ENCODE results near the gene LRRTM2. TPM values are rescaled to one million over a fixed set of nuclear protein-coding genes. Genes with fewer than 3 reads are reported as not detected.
A peak's percentile ranks its signal among the peaks of the same experiment; 100 is the strongest.

LRRTM2 gene
- total RNA-seq, 4 donors from 2014 or later = under 0.01 to 1.4 (median 0.55) TPM; not detected in 1

DNA sequence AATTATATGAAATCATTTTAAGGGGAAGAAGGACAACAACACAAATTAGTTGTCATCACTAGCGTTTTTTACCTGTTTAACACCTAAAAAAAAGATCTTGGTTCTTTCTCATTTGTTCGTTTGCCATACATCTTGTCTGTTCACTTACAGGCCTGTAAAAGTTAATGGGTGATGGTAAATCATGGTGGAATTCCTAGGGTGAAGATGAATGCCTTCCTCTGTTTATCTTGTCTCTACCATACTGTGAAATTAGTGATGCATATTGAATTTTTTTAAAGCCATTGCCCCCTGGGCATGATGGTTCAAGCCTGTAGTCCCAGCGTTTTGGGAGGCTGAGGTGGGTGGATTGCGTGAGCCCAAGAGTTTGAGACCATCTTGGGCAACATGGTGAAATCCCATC lies 46.6 kb downstream of the LRRTM2 start:
- H3K36me3 ChIP-seq = no peaks in the 10 kb centered on the region
- no peak for TF ChIP-seq POLR2A (IDR thresholded peaks at IDR 0.05)
- intact Hi-C loops (cut with DNase I; ENCODE audit: low total_unique reads) = no loop called here

DNA sequence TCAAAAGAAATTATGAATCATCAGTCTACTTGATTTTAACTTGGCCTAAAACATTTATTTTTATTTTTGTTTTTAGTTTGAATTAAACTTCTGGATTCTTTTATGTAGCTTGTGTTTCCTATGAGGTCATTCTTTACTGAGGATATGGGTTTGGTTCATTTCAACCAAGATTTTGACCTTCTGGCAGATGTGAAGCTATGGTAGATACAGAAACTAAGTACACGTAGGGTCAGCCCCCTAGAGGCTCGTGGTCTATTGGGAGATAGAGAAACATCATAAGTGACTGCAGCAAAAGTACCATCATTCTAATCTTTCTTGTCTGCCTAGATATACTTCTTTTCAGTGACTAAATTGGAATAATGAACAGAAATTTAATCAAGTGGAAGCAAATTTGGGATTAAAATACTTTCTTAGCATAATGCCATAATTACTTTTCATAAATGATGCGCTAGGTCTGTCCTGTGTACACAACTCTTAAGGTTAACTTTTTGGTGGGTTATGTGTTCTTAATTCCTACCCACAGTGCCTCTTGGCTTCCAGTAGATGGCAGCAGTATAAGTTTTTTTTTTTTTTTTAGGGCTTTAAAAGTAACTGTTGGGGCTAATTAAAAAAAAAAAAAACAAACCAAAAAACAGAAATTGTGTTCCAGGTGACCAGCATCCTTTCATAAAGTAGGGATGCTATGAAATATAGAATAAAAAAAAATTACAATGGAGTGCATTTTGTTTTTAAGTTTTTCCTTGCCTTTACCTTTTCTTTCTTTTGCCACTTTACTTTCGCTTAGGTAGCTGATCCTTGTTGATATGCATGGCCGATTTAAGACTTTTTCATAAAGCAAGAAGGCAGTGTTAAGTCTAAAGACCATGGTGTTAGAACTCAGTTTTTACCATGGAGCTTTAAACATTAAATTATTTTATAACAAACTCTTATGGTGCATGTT lies 49.9 kb downstream of the LRRTM2 start:
- H3K9me3 ChIP-seq = no peaks in the 10 kb centered on the region
- DNase-seq = no peak
- no peak overlapping the region for H3K4me3 ChIP-seq
- TF ChIP-seq, protein P1, sequence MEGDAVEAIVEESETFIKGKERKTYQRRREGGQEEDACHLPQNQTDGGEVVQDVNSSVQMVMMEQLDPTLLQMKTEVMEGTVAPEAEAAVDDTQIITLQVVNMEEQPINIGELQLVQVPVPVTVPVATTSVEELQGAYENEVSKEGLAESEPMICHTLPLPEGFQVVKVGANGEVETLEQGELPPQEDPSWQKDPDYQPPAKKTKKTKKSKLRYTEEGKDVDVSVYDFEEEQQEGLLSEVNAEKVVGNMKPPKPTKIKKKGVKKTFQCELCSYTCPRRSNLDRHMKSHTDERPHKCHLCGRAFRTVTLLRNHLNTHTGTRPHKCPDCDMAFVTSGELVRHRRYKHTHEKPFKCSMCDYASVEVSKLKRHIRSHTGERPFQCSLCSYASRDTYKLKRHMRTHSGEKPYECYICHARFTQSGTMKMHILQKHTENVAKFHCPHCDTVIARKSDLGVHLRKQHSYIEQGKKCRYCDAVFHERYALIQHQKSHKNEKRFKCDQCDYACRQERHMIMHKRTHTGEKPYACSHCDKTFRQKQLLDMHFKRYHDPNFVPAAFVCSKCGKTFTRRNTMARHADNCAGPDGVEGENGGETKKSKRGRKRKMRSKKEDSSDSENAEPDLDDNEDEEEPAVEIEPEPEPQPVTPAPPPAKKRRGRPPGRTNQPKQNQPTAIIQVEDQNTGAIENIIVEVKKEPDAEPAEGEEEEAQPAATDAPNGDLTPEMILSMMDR (IDR thresholded peaks at IDR 0.05) = peak; percentile 28 to 49 (median 34)
- TF ChIP-seq POLR2A (IDR thresholded peaks at IDR 0.05) = no peak
- H3K27me3 ChIP-seq = no peaks in the 10 kb centered on the region
- no peaks in the 10 kb centered on the region for H3K36me3 ChIP-seq
- intact Hi-C loops (cut with DNase I; ENCODE audit: low total_unique reads) = no loop called here
- H3K27ac ChIP-seq = peak overlapping the region in 1 of 2 donors; percentile 3
- H3K4me1 ChIP-seq = no peaks in the 10 kb centered on the region

More for the DNA sequence above, 46.6 kb downstream of the LRRTM2 start:
- Histone ChIP-seq H3K9me3 (no peaks in the 10 kb centered on the region), H3K27ac (no peak overlapping the region), H3K27me3 (no peaks in the 10 kb centered on the region), H3K4me1 (peaks cover 0 to 5% of the 10 kb centered on the region in 2 donors), H3K4me3 (no peak overlapping the region)
- DNase-seq = no peak

DNA sequence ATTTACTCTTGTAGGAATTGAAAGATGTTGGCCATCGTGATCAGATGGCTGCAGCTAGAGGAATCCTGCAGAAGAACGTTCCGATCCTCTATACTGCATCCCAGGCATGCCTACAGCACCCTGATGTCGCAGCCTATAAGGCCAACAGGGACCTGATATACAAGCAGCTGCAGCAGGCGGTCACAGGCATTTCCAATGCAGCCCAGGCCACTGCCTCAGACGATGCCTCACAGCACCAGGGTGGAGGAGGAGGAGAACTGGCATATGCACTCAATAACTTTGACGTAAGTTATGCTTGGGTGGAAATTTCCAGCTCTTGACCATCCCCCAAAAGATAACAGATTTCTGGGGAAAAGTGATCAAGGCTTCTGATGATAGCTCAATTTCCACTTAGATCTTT lies 50.6 kb downstream of the LRRTM2 start:
- Histone ChIP-seq H3K36me3 (no peaks in the 10 kb centered on the region), H3K4me1 (no peaks in the 10 kb centered on the region), H3K27me3 (no peaks in the 10 kb centered on the region), H3K4me3 (no peak overlapping the region), H3K27ac (peak overlapping the region in 1 of 2 donors; percentile 3), H3K9me3 (no peaks in the 10 kb centered on the region)
- no peak for TF ChIP-seq POLR2A (IDR thresholded peaks at IDR 0.05)
- TF ChIP-seq, protein P1 (IDR thresholded peaks at IDR 0.05) = no peak
- intact Hi-C loops (cut with DNase I; ENCODE audit: low total_unique reads) = no loop called here
- no peak for DNase-seq

DNA sequence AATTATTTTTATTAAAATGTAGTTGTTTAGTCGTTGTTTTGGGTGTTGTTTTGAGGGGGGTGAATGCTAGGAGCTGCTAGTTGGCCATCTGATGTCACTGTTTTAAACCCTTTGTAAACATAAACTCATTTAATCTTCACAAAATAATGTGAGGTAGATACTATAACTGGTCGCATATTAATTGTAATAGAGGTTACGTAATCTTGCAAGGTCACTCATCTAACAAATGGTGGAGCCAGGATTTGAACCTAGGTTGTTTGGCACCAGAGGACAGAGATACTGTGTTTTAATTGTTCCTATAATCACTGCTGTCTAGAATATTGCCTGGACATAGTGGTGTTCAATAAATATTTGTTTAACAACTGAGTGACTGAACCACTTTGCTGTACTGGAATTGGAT lies 54.4 kb downstream of the LRRTM2 start:
- H3K27me3 ChIP-seq = no peaks in the 10 kb centered on the region
- intact Hi-C loops (cut with DNase I; ENCODE audit: low total_unique reads) = no loop called here
- no peak overlapping the region for H3K27ac ChIP-seq
- H3K4me3 ChIP-seq = no peak overlapping the region
- H3K36me3 ChIP-seq = no peaks in the 10 kb centered on the region
- no peaks in the 10 kb centered on the region for H3K9me3 ChIP-seq
- no peaks in the 10 kb centered on the region for H3K4me1 ChIP-seq
- no peak for TF ChIP-seq POLR2A (IDR thresholded peaks at IDR 0.05)
- TF ChIP-seq, protein P1 (IDR thresholded peaks at IDR 0.05) = no peak
- DNase-seq = no peak

DNA sequence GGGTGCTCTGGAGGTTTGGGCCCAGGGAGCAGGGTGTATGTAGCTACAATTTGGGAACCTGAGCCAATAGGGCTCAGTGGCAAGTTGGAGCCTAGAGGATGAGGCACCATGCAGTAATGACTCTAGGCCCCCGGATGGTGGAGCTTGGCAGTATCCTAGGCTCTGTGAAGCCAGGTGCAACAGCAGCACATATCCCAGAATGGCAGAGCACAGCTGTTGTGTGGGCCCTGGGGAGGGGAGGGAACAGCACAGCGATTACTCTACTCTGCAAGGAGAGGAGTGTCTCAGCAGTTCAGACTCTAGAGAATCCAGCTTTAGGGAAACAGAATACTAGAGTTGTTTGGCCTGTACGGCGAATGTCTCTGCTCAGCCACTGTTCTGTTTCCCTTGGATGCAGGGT lies 56.1 kb downstream of the LRRTM2 start:
- intact Hi-C loops (cut with DNase I; ENCODE audit: low total_unique reads) = no loop called here
- Histone ChIP-seq H3K27me3 (no peaks in the 10 kb centered on the region), H3K4me3 (no peak overlapping the region), H3K9me3 (no peaks in the 10 kb centered on the region), H3K36me3 (no peaks in the 10 kb centered on the region), H3K4me1 (no peaks in the 10 kb centered on the region), H3K27ac (no peak overlapping the region)
- TF ChIP-seq POLR2A (IDR thresholded peaks at IDR 0.05) = no peak
- TF ChIP-seq, protein P1 (IDR thresholded peaks at IDR 0.05) = no peak
- no peak for DNase-seq

Other genes starting within 250 kb of the LRRTM2 start
- gene CTNNA1, start 121.9 kb downstream of the LRRTM2 start, total RNA-seq = 100 to 1,000 TPM; 140 to 752 (median 389) TPM

Measured in uterus (tissue), 4 donors.